HFFc6 (cell line): Measurements from ENCODE around the gene ABCG5. TPM values are rescaled to one million over a fixed set of nuclear protein-coding genes. Genes with fewer than 3 reads are reported as not detected.

Experiments used
- DNase-seq: peaks from one replicate; pipeline ENCODE4 v3.0.0-alpha.2; 2018
- H3K27ac Mint-ChIP-seq: 2 replicates; pipeline ENCODE4 v1.8.0; 2020; ENCODE audit warnings: mild to moderate bottlenecking, mixed read lengths
- H3K27me3 Mint-ChIP-seq: 2 replicates; pipeline ENCODE4 v1.8.0; 2021; ENCODE audit warnings: mild to moderate bottlenecking, moderate library complexity, mixed read lengths; ENCODE audit not compliant: insufficient read depth
- H3K36me3 Mint-ChIP-seq: 2 replicates; pipeline ENCODE4 v1.8.0; 2021; ENCODE audit warnings: low read depth, mixed read lengths
- H3K4me1 Mint-ChIP-seq: 2 replicates; pipeline ENCODE4 v1.8.0; 2020; ENCODE audit warnings: low read depth, mixed read lengths
- H3K4me3 Mint-ChIP-seq: 2 replicates; pipeline ENCODE4 v1.8.0; 2020; ENCODE audit warnings: mild to moderate bottlenecking, moderate library complexity, mixed read lengths
- H3K9me3 Mint-ChIP-seq: 2 replicates; pipeline ENCODE4 v1.8.0; 2020; ENCODE audit warnings: mild to moderate bottlenecking, mixed read lengths
- CTCF ChIP-seq: fragments of 200-600 bp; sonication (generic); IDR thresholded peaks from 2 replicates; pipeline ENCODE4 v1.5.0; 2021; ENCODE audit warnings: antibody characterized with exemption, mild to moderate bottlenecking
- total RNA-seq, 6 experiments: library from RNA; stranded (reverse); fragmentation: NEBNext Ultra II Directional; extraction: Animal tissue kit (Norgen Biotek cat#: 25700); gene quantifications; 2 replicates in 1 of 6; 3 replicates in 5 of 6; pipeline ENCODE4 v1.2.3, GENCODE V29; 2021

ABCG5 gene
- total RNA-seq, 6 experiments from 2014 or later: not detected

GRCh38 chr2:43824512-43824911 lies 14.1 kb downstream of the ABCG5 start:
- Mint-ChIP-seq H3K9me3 (no peaks in the 10 kb centered on the region), H3K4me3 (no peak overlapping the region), H3K4me1 (no peaks in the 10 kb centered on the region), H3K27me3 (peaks cover 48% of the 10 kb centered on the region), H3K27ac (no peak overlapping the region), H3K36me3 (no peaks in the 10 kb centered on the region)
- DNase-seq: no peak
- TF ChIP-seq CTCF: no peak

GRCh38 chr2:43823751-43824150 lies 14.9 kb downstream of the ABCG5 start:
- Mint-ChIP-seq H3K27me3 (peaks cover 44% of the 10 kb centered on the region), H3K27ac (no peak overlapping the region), H3K4me3 (no peak overlapping the region), H3K9me3 (no peaks in the 10 kb centered on the region), H3K36me3 (no peaks in the 10 kb centered on the region), H3K4me1 (peaks cover 2% of the 10 kb centered on the region)
- no peak for DNase-seq
- TF ChIP-seq CTCF: no peak

GRCh38 chr2:43822839-43823238 lies 15.8 kb downstream of the ABCG5 start:
- Mint-ChIP-seq H3K4me3 (no peak overlapping the region), H3K27me3 (peaks cover 44% of the 10 kb centered on the region), H3K9me3 (no peaks in the 10 kb centered on the region), H3K36me3 (no peaks in the 10 kb centered on the region), H3K4me1 (peaks cover 6% of the 10 kb centered on the region), H3K27ac (no peak overlapping the region)
- DNase-seq: no peak
- no peak for TF ChIP-seq CTCF

GRCh38 chr2:43819491-43820163 lies 19.0 kb downstream of the ABCG5 start:
- Mint-ChIP-seq H3K9me3 (no peaks in the 10 kb centered on the region), H3K27me3 (peaks cover 35% of the 10 kb centered on the region), H3K27ac (no peak overlapping the region), H3K4me1 (peaks cover 6% of the 10 kb centered on the region), H3K36me3 (no peaks in the 10 kb centered on the region), H3K4me3 (no peak overlapping the region)
- TF ChIP-seq CTCF: no peak
- no peak for DNase-seq

- peak; percentile 12 for DNase-seq
- Mint-ChIP-seq H3K4me1 (peaks cover 6% of the 10 kb centered on the region), H3K9me3 (no peaks in the 10 kb centered on the region), H3K36me3 (no peaks in the 10 kb centered on the region), H3K4me3 (no peak overlapping the region), H3K27me3 (peaks cover 31% of the 10 kb centered on the region), H3K27ac (no peak overlapping the region)
- no peak for TF ChIP-seq CTCF
Observed at GRCh38 chr2:43818761-43819160, 19.9 kb downstream of the ABCG5 start.
